DOHH2 (cell line): ENCODE results near the gene JMJD6.

Experiments used
- CTCF ChIP-seq: fragments of 200-600 bp; sonication (generic); IDR thresholded peaks from one replicate; pipeline ENCODE4 v1.5.1; 2014; ENCODE audit warnings: antibody characterized with exemption, mild to moderate bottlenecking, low read depth, low read length; ENCODE audit not compliant: poor library complexity, severe bottlenecking
- EZH2phosphoT487 ChIP-seq: fragments of 200-600 bp; sonication (generic); IDR thresholded peaks from 2 replicates; pipeline ENCODE4 v1.6.1; 2017; ENCODE audit warnings: borderline replicate concordance, mild to moderate bottlenecking, antibody characterized with exemption, low read length, moderate library complexity, mixed read lengths

GRCh38 chr17:76716839-76717215 is 9.6 kb downstream of the JMJD6 start:
- TF ChIP-seq CTCF (no peak), EZH2phosphoT487 (no peak)
